WI38 (cell line): ENCODE measurements around the gene CEP131.
"Not testable (repeated sequence)": the region's sequence is repeated elsewhere in the genome, so short reads cannot be mapped to it uniquely, and the experiment has no call there.

Source experiments
- H3K4me3 ChIP-seq: 2 replicates; pipeline ENCODE4 v1.5.1; 2011; ENCODE audit warnings: low read depth, mild to moderate bottlenecking, control low read depth, low read length
- CTCF ChIP-seq: IDR thresholded peaks from 2 replicates; pipeline ENCODE4 v1.5.1; 2012; ENCODE audit warnings: low read depth, mild to moderate bottlenecking, control low read depth, low read length

The CEP131 gene

GRCh38 chr17:81153340-81153803 is 69.4 kb downstream of the CEP131 start:
- no peak overlapping the region for H3K4me3 ChIP-seq
- TF ChIP-seq CTCF: no peak

- no peak for TF ChIP-seq CTCF
- no peak overlapping the region for H3K4me3 ChIP-seq
Measured at GRCh38 chr17:81152288-81152828, 70.4 kb downstream of the CEP131 start.

- no peak for TF ChIP-seq CTCF
- H3K4me3 ChIP-seq: no peak overlapping the region
Measured at GRCh38 chr17:81151278-81151677, 71.5 kb downstream of the CEP131 start.

- no peak for TF ChIP-seq CTCF
- no peak overlapping the region for H3K4me3 ChIP-seq
Measured at GRCh38 chr17:81150377-81151077, 72.2 kb downstream of the CEP131 start.

- TF ChIP-seq CTCF: no peak
Measured at GRCh38 chr17:81148986-81149533, 73.7 kb downstream of the CEP131 start.

GRCh38 chr17:81148571-81148970 is 74.2 kb downstream of the CEP131 start:
- H3K4me3 ChIP-seq: no peak overlapping the region
- TF ChIP-seq CTCF: no peak

More at GRCh38 chr17:81148986-81149533, 73.7 kb downstream of the CEP131 start:
- no peak overlapping the region for H3K4me3 ChIP-seq

GRCh38 chr17:81147701-81148100 is 75.1 kb downstream of the CEP131 start:
- no peak for TF ChIP-seq CTCF
- no peak overlapping the region for H3K4me3 ChIP-seq

- H3K4me3 ChIP-seq: not testable (repeated sequence)
Measured at GRCh38 chr17:81146208-81146607, 76.6 kb downstream of the CEP131 start.
